Measurements from ENCODE around the gene INO80. TPM values are rescaled to one million over a fixed set of nuclear protein-coding genes. Genes with fewer than 3 reads are reported as not detected.
A peak's percentile ranks its signal among the peaks of the same experiment; 100 is the strongest.
"Not testable (repeated sequence)": the region's sequence is repeated elsewhere in the genome, so short reads cannot be mapped to it uniquely, and the experiment has no call there.

INO80 gene
- total RNA-seq, 1 donor from 2014 or later = 13.3 TPM

GRCh38 chr15:41125063-41125669 lies 9.1 kb upstream of the INO80 start:
- DNase-seq (ENCODE audit: low spot score) = no peak
- intact Hi-C loops (cut with DNase I) = no loop called here

- no peak for DNase-seq (ENCODE audit: low spot score)
- intact Hi-C loops (cut with DNase I) = no loop called here
Observed at GRCh38 chr15:41124058-41124457, 8.0 kb upstream of the INO80 start.

- intact Hi-C loops (cut with DNase I) = no loop called here
- no peak for DNase-seq (ENCODE audit: low spot score)
Observed at GRCh38 chr15:41122849-41123248, 6.8 kb upstream of the INO80 start.

- no peak for DNase-seq (ENCODE audit: low spot score)
- intact Hi-C loops (cut with DNase I) = no loop called here
Observed at GRCh38 chr15:41121951-41122350, 5.9 kb upstream of the INO80 start.

- DNase-seq (ENCODE audit: low spot score) = no peak
- intact Hi-C loops (cut with DNase I) = loop anchor here (2.0 to 10.0 kb wide), 5 partner anchors 114 to 218 kb away; partner anchors contain the start of genes CHP1, EXD1, NUSAP1 and OIP5
Observed at GRCh38 chr15:41116962-41117252, 827 bp upstream of the INO80 start.

- intact Hi-C loops (cut with DNase I) = loop anchor here (2.0 to 10.0 kb wide), 5 partner anchors 115 to 219 kb away; partner anchors contain the start of genes CHP1, EXD1, NUSAP1 and OIP5
Observed at GRCh38 chr15:41115652-41116115, 396 bp downstream of the INO80 start.

GRCh38 chr15:41115161-41115651 lies 874 bp downstream of the INO80 start:
- DNase-seq (ENCODE audit: low spot score) = no peak
- intact Hi-C loops (cut with DNase I) = loop anchor here (5.0 to 10.0 kb wide), 4 partner anchors 167 to 220 kb away; partner anchors contain the start of genes NUSAP1 and OIP5

More at GRCh38 chr15:41115652-41116115, 396 bp downstream of the INO80 start:
- peak; percentile 80 for DNase-seq (ENCODE audit: low spot score)

GRCh38 chr15:41106947-41107346 lies 9.1 kb downstream of the INO80 start:
- intact Hi-C loops (cut with DNase I) = no loop called here
- no peak for DNase-seq (ENCODE audit: low spot score)

- intact Hi-C loops (cut with DNase I) = no loop called here
- DNase-seq (ENCODE audit: low spot score) = no peak
Observed at GRCh38 chr15:41105348-41106334, 10.4 kb downstream of the INO80 start.

- DNase-seq (ENCODE audit: low spot score) = no peak
- intact Hi-C loops (cut with DNase I) = no loop called here
Observed at GRCh38 chr15:41104234-41104633, 11.8 kb downstream of the INO80 start.

- DNase-seq (ENCODE audit: low spot score) = no peak
- intact Hi-C loops (cut with DNase I) = no loop called here
Observed at GRCh38 chr15:41102854-41103253, 13.2 kb downstream of the INO80 start.

- intact Hi-C loops (cut with DNase I) = no loop called here
- no peak for DNase-seq (ENCODE audit: low spot score)
Observed at GRCh38 chr15:41096178-41096577, 19.9 kb downstream of the INO80 start.

GRCh38 chr15:41085029-41085428 lies 31.1 kb downstream of the INO80 start:
- no peak for DNase-seq (ENCODE audit: low spot score)
- intact Hi-C loops (cut with DNase I) = no loop called here

- no peak for DNase-seq (ENCODE audit: low spot score)
- intact Hi-C loops (cut with DNase I) = no loop called here
Observed at GRCh38 chr15:41080144-41080543, 35.9 kb downstream of the INO80 start.

GRCh38 chr15:41079717-41080116 lies 36.4 kb downstream of the INO80 start:
- no peak for DNase-seq (ENCODE audit: low spot score)
- intact Hi-C loops (cut with DNase I) = no loop called here

- intact Hi-C loops (cut with DNase I); DNase-seq (ENCODE audit: low spot score): not testable (repeated sequence)
Observed at GRCh38 chr15:41078879-41079278, 37.2 kb downstream of the INO80 start.

GRCh38 chr15:41078125-41078524 lies 38.0 kb downstream of the INO80 start:
- no peak for DNase-seq (ENCODE audit: low spot score)
- intact Hi-C loops (cut with DNase I) = no loop called here

GRCh38 chr15:41073028-41073427 lies 43.1 kb downstream of the INO80 start:
- intact Hi-C loops (cut with DNase I) = no loop called here
- no peak for DNase-seq (ENCODE audit: low spot score)

- no peak for DNase-seq (ENCODE audit: low spot score)
- intact Hi-C loops (cut with DNase I) = no loop called here
Observed at GRCh38 chr15:41072013-41072412, 44.1 kb downstream of the INO80 start.

GRCh38 chr15:41066516-41066915 lies 49.6 kb downstream of the INO80 start:
- intact Hi-C loops (cut with DNase I) = no loop called here
- DNase-seq (ENCODE audit: low spot score) = no peak
